ENCODE data around the gene SLC12A7. TPM values are rescaled to one million over a fixed set of nuclear protein-coding genes. Genes with fewer than 3 reads are reported as not detected.
A peak's percentile ranks its signal among the peaks of the same experiment; 100 is the strongest.

SLC12A7 gene
- total and polyA plus RNA-seq, 2 of the 13 experiments (the other 11 are each of a cell fraction or from before 2014, with no cell fraction given) = 14.0 to 18.5 TPM

GRCh38 chr5:1161108-1161832, 49.4 kb upstream of the SLC12A7 start (continued):
- TF ChIP-seq PRDM10 (CRISPR knock-in tag; IDR thresholded peaks at IDR 0.05; ENCODE audit: low read depth) (peak; percentile 79; the same call in 1 of the 2 replicates), TBX2 (CRISPR knock-in tag; IDR thresholded peaks at IDR 0.05; ENCODE audit: borderline replicate concordance) (peak; percentile 85), JUND (CRISPR knock-in tag; IDR thresholded peaks at IDR 0.05) (peak; percentile 99), ERF (CRISPR knock-in tag; IDR thresholded peaks at IDR 0.05) (peak; percentile 43; the same call in 1 of the 2 replicates), KMT2A (CRISPR knock-in tag; IDR thresholded peaks at IDR 0.05) (peak; percentile 46; the same call in 1 of the 2 replicates), DPF2 (CRISPR knock-in tag; IDR thresholded peaks at IDR 0.05; ENCODE audit: borderline replicate concordance, low read depth) (peak; percentile 69), ZBTB43 (CRISPR knock-in tag; conservative IDR thresholded peaks at IDR 0.05) (no peak; the same call in 1 of the 2 replicates), ARID5B (CRISPR knock-in tag; IDR thresholded peaks at IDR 0.05) (peak; percentile 74; the same call in 1 of the 2 replicates), TEAD3 (CRISPR knock-in tag; optimal IDR thresholded peaks at IDR 0.05; ENCODE audit: borderline replicate concordance) (peak; percentile 94), ZGPAT (CRISPR knock-in tag; IDR thresholded peaks at IDR 0.05) (peak; percentile 52), HIC2 (CRISPR knock-in tag; IDR thresholded peaks at IDR 0.05; ENCODE audit: low read depth) (no peak)
